GM10266 (cell line): Measurements from ENCODE around the gene SDHAF4.
"Not testable (repeated sequence)": the region's sequence is repeated elsewhere in the genome, so short reads cannot be mapped to it uniquely, and the experiment has no call there.

Experiments used
- DNase-seq: peaks from one replicate; pipeline ENCODE4 v3.0.0; 2012; ENCODE audit errors: extremely low spot score
- CTCF ChIP-seq: IDR thresholded peaks from 2 replicates; pipeline ENCODE4 v1.5.1; 2012; ENCODE audit warnings: mild to moderate bottlenecking, low read depth; ENCODE audit not compliant: control insufficient read depth, insufficient read depth; ENCODE audit errors: missing control alignments

Gene SDHAF4

DNA sequence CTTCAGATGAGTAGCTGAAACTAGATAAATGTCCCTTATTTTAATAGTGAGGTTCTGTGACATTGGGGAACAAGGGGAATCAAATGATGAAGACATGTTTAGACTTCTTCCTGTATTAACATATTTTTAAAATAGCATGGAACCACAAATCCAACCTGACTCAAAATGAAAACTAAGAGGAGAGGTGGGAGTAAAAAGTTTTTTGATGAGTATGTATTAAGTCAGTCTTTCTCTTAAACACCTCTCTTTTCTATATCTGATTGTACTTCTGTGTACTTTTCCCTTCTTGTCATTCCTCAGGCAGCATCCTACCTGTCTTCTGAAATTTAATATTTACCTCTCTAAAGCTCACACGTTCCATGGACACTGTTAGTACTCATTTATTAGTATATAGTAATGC, 8.7 kb upstream of the SDHAF4 start:
- no peak for TF ChIP-seq CTCF
- DNase-seq: no peak

DNA sequence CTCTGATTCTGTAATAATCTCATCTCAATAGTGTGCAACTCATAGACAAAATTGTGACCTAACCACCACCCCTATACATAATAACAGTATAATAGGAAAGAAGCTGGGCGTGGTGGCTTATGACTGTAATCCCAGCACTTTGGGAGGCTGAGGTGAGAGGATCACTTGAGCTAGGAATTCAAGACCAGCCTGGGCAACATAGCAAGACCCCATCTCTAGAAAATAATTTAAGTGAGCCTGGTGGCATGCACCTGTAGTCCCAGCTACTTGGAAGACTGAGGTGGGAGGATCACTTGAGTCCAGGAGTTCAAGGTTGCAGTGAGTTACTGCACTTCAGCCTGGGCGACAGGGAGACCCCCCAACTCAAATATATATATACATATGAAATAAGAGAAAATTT, 4.3 kb upstream of the SDHAF4 start:
- DNase-seq: not testable (repeated sequence)

DNA sequence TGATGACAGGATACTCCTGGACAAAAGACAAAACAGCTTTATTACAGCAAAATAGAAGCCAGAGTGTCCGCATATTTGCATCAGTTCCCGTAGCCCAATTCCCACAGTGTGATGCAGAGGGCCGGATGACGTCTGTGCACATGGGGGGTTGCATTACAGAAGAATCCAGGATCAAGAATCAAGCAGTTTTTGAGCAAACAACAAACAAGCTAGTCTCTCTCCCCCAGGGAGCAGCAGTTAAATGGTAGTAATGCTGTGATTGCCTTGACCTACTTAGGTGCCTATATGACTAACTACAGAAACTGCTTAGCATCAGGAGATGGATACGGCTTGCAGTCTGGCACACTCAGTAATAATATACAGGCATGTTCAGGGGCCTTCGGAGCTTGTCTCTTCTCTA, 3.2 kb upstream of the SDHAF4 start:
- DNase-seq: no peak
- no peak for TF ChIP-seq CTCF

DNA sequence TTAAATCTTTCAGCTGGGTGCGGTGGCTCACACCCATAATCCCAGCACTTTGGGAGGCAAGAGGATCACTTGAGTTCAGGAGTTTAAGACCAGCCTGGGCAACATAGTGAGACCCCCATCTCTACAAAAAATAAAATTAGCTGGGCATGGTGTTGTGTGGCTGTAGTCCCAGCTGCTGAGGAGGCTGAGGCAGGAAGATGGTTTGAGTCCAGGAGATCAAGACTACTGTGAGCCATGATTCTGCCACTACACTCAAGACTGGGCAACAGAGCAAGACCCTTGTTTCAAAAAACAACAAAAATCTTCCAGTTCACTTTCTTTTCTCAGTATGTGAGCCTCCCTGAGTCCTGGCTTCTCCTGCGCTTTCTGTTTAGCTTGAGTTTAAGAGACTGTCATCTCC, 7.9 kb downstream of the SDHAF4 start:
- DNase-seq: no peak
- TF ChIP-seq CTCF: no peak

- no peak for DNase-seq
- TF ChIP-seq CTCF: no peak
Measured at GRCh38 chr6:70575899-70576495, 9.3 kb downstream of the SDHAF4 start.

DNA sequence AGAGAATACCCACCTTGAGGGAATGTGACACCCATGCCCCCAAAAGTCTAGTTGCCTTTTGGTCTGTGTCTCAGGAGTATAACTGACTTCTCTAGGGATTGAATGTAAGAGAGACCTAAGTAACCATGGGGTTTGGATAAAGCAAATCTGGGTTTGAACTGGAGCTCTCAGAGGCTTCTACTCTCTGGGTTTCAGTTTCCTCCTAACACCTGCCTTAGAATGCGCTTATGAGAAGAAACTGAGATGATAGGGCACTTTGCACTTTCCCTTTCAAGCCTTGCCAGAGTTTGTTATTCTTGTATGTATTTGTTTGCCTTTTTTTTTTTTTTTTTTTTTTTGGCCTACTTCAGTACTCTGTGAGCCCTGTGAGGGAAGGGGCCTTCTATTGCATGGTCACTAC, 19.4 kb downstream of the SDHAF4 start:
- DNase-seq: peak; percentile 42
- TF ChIP-seq CTCF: no peak

DNA sequence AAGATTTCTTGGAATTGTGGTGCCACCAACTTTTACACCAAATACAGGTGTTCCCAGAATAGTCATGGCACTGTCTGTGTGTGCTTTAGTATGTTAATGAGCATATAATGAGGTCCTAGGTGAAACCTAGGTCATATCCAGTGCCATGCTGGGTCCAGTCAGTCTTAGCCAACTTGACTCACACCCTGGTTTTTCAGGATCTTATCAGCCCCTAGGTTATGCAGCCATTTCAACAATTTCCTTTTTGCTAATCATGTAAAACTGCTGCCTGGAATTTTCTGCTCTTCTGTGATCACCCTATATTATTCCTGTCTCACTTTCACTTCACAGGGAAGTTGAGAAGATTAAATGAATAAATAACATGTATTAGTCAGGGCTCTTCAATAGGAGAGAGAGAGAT, 23.7 kb downstream of the SDHAF4 start:
- TF ChIP-seq CTCF: no peak
- no peak for DNase-seq

DNA sequence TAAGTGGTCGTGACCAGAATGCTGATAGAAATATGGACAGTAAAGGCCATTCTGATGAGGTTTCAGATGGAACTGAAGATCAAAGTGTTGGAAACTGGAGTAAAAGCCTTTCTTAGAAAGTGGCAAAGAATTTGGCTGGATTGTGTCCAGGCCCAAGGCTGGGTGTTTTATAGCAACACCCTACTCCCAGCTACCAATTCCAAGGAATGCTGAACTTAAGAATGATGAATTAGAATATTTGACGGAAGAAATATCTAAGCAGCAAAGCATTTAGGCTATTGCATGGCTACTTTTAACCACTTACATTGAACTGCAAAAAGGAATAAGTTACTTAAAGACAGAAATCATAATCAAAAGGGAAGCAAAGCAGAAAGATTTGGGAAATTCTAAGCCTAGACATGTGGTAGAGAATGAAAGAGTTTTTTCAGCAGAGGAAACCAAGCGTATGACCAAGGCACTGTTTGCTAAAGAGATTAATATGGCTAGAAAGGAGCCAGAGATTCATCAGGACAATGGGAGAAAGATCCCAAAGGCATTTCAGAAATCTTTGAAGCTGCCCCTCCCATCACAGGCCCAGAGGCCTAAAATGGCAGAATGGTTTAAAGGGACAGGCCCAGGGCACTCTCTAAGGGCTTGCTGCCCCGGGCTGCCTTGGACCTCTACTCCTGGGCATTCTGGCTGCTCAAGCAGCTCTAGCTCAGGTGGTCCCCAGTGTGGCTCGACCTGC, 25.8 kb downstream of the SDHAF4 start:
- TF ChIP-seq CTCF: no peak

More for the DNA sequence above, 25.8 kb downstream of the SDHAF4 start:
- no peak for DNase-seq
